ENCODE data around the gene RAB44.

The RAB44 gene

GRCh38 chr6:36717871-36718540, 20.4 kb downstream of the RAB44 start:
- no peak overlapping the region for H3K4me2 ChIP-seq (ENCODE audit: low read length)
- no peaks in the 10 kb centered on the region for H3K36me3 ChIP-seq (ENCODE audit: control insufficient read depth, insufficient read depth, low read length)
- H3K27ac ChIP-seq, result no peak overlapping the region
- no peak overlapping the region for H2AFZ ChIP-seq
- TF ChIP-seq CTCF (IDR thresholded peaks at IDR 0.05), result no peak
- no peaks in the 10 kb centered on the region for H3K9me3 ChIP-seq (ENCODE audit: control insufficient read depth, low read length)
- no peaks in the 10 kb centered on the region for H3K27me3 ChIP-seq (ENCODE audit: control insufficient read depth, insufficient read depth, low read length)
- no peak overlapping the region for H3K9ac ChIP-seq
- H3K4me1 ChIP-seq, result no peaks in the 10 kb centered on the region
- no peak overlapping the region for H3K4me3 ChIP-seq (ENCODE audit: low read depth, low read length)
- no peaks in the 10 kb centered on the region for H3K79me2 ChIP-seq

GRCh38 chr6:36718560-36718959, 20.9 kb downstream of the RAB44 start:
- Histone ChIP-seq H3K4me2 (ENCODE audit: low read length) (no peak overlapping the region), H3K27ac (no peak overlapping the region), H3K4me1 (no peaks in the 10 kb centered on the region), H3K9me3 (ENCODE audit: control insufficient read depth, low read length) (no peaks in the 10 kb centered on the region), H3K79me2 (no peaks in the 10 kb centered on the region), H3K36me3 (ENCODE audit: control insufficient read depth, insufficient read depth, low read length) (no peaks in the 10 kb centered on the region), H3K4me3 (ENCODE audit: low read depth, low read length) (no peak overlapping the region), H3K27me3 (ENCODE audit: control insufficient read depth, insufficient read depth, low read length) (no peaks in the 10 kb centered on the region), H3K9ac (no peak overlapping the region), H2AFZ (no peak overlapping the region)
- TF ChIP-seq CTCF (IDR thresholded peaks at IDR 0.05), result no peak

GRCh38 chr6:36719126-36719525, 21.5 kb downstream of the RAB44 start:
- H3K79me2 ChIP-seq, result no peaks in the 10 kb centered on the region
- H3K27ac ChIP-seq, result no peak overlapping the region
- no peaks in the 10 kb centered on the region for H3K9me3 ChIP-seq (ENCODE audit: control insufficient read depth, low read length)
- no peak overlapping the region for H3K9ac ChIP-seq
- H2AFZ ChIP-seq, result no peak overlapping the region
- H3K27me3 ChIP-seq (ENCODE audit: control insufficient read depth, insufficient read depth, low read length), result no peaks in the 10 kb centered on the region
- no peak for TF ChIP-seq CTCF (IDR thresholded peaks at IDR 0.05)
- no peak overlapping the region for H3K4me3 ChIP-seq (ENCODE audit: low read depth, low read length)
- H3K4me2 ChIP-seq (ENCODE audit: low read length), result no peak overlapping the region
- no peaks in the 10 kb centered on the region for H3K36me3 ChIP-seq (ENCODE audit: control insufficient read depth, insufficient read depth, low read length)
- H3K4me1 ChIP-seq, result no peaks in the 10 kb centered on the region

- no peak overlapping the region for H3K4me2 ChIP-seq (ENCODE audit: low read length)
- H3K79me2 ChIP-seq, result no peaks in the 10 kb centered on the region
- H3K27ac ChIP-seq, result no peak overlapping the region
- H3K27me3 ChIP-seq (ENCODE audit: control insufficient read depth, insufficient read depth, low read length), result no peaks in the 10 kb centered on the region
- no peaks in the 10 kb centered on the region for H3K4me1 ChIP-seq
- no peak overlapping the region for H3K9ac ChIP-seq
- no peak overlapping the region for H3K4me3 ChIP-seq (ENCODE audit: low read depth, low read length)
- no peaks in the 10 kb centered on the region for H3K36me3 ChIP-seq (ENCODE audit: control insufficient read depth, insufficient read depth, low read length)
- no peak for TF ChIP-seq CTCF (IDR thresholded peaks at IDR 0.05)
- no peak overlapping the region for H2AFZ ChIP-seq
- H3K9me3 ChIP-seq (ENCODE audit: control insufficient read depth, low read length), result no peaks in the 10 kb centered on the region
These were observed 22.9 kb downstream of the RAB44 start for GRCh38 chr6:36720251-36721141.

All from parathyroid adenoma (tissue), 2 donors.